Measurements from ENCODE around the gene NISCH.

Gene NISCH

GRCh38 chr3:52490939-52491526 is 35.6 kb downstream of the NISCH start:
- DNase-seq = no peak

GRCh38 chr3:52492059-52492458 is 36.7 kb downstream of the NISCH start:
- no peak for DNase-seq

GRCh38 chr3:52493232-52494017 is 38.0 kb downstream of the NISCH start:
- no peak for DNase-seq

GRCh38 chr3:52494445-52494844 is 39.0 kb downstream of the NISCH start:
- no peak for DNase-seq

- DNase-seq = no peak
Observed at GRCh38 chr3:52494886-52495495, 39.6 kb downstream of the NISCH start, which contains the start of gene STAB1. Gene STAB1 (plus strand): TSS chr3:52495338. CDS start chr3:52495414, 76 bp downstream.

GRCh38 chr3:52495777-52496602 is 40.6 kb downstream of the NISCH start:
- DNase-seq = no peak

- no peak for DNase-seq
Observed at GRCh38 chr3:52498137-52499054, 43.0 kb downstream of the NISCH start.

- no peak for DNase-seq
Observed at GRCh38 chr3:52501046-52501445, 45.6 kb downstream of the NISCH start.

GRCh38 chr3:52502001-52502400 is 46.6 kb downstream of the NISCH start:
- DNase-seq = no peak

- DNase-seq = no peak
Observed at GRCh38 chr3:52502808-52503350, 47.5 kb downstream of the NISCH start.

- no peak for DNase-seq
Observed at GRCh38 chr3:52503788-52504424, 48.5 kb downstream of the NISCH start.

- DNase-seq = no peak
Observed at GRCh38 chr3:52504977-52505376, 49.6 kb downstream of the NISCH start.

GRCh38 chr3:52506266-52506966 is 51.0 kb downstream of the NISCH start:
- no peak for DNase-seq

GRCh38 chr3:52507359-52507758 is 52.0 kb downstream of the NISCH start:
- DNase-seq = no peak

GRCh38 chr3:52509753-52510328 is 54.4 kb downstream of the NISCH start:
- no peak for DNase-seq

GRCh38 chr3:52511509-52511908 is 56.1 kb downstream of the NISCH start:
- DNase-seq = no peak

GRCh38 chr3:52512105-52512504 is 56.7 kb downstream of the NISCH start:
- DNase-seq = no peak

GRCh38 chr3:52512727-52513126 is 57.3 kb downstream of the NISCH start:
- DNase-seq = no peak

GRCh38 chr3:52513281-52513680 is 57.9 kb downstream of the NISCH start:
- no peak for DNase-seq

- DNase-seq = no peak
Observed at GRCh38 chr3:52514576-52514975, 59.2 kb downstream of the NISCH start.
